ENCODE data around the gene NHLRC2. TPM values are rescaled to one million over a fixed set of nuclear protein-coding genes. Genes with fewer than 3 reads are reported as not detected.
A peak's percentile ranks its signal among the peaks of the same experiment; 100 is the strongest.

NHLRC2 gene, protein sequence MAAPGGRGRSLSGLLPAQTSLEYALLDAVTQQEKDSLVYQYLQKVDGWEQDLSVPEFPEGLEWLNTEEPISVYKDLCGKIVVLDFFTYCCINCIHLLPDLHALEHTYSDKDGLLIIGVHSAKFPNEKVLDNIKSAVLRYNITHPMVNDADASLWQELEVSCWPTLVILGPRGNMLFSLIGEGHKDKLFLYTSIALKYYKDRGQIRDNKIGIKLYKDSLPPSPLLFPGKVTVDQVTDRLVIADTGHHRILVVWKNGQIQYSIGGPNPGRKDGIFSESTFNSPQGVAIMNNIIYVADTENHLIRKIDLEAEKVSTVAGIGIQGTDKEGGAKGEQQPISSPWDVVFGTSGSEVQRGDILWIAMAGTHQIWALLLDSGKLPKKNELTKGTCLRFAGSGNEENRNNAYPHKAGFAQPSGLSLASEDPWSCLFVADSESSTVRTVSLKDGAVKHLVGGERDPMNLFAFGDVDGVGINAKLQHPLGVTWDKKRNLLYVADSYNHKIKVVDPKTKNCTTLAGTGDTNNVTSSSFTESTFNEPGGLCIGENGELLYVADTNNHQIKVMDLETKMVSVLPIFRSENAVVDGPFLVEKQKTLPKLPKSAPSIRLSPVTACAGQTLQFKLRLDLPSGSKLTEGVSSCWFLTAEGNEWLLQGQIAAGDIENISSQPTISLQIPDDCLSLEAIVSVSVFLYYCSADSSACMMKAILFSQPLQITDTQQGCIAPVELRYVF
- total RNA-seq = 40.8 TPM
- 4.5 TPM for polyA plus RNA-seq (ENCODE audit: insufficient read depth, low read depth, low replicate concordance)
- long read RNA-seq, donor 1, full-length matches to known transcripts = 1 of 1 reads
- long read RNA-seq, donor 1, partial matches to known transcripts = 0 of 1 reads
- long read RNA-seq, donor 1, other reads (novel, unspliced or antisense) = 0 of 1 reads
- long read RNA-seq, donor 2, full-length matches to known transcripts = 2 of 2 reads
- long read RNA-seq, donor 2, partial matches to known transcripts = 0 of 2 reads
- long read RNA-seq, donor 2, other reads (novel, unspliced or antisense) = 0 of 2 reads
- long read RNA-seq, donor 3, full-length matches to known transcripts = 3 of 3 reads
- long read RNA-seq, donor 3, partial matches to known transcripts = 0 of 3 reads
- long read RNA-seq, donor 3, other reads (novel, unspliced or antisense) = 0 of 3 reads
- long read RNA-seq, donor 4 = 0 reads
- long read RNA-seq, donor 5, full-length matches to known transcripts = 1 of 1 reads
- long read RNA-seq, donor 5, partial matches to known transcripts = 0 of 1 reads
- long read RNA-seq, donor 5, other reads (novel, unspliced or antisense) = 0 of 1 reads
- long read RNA-seq, donor 6, full-length matches to known transcripts = 2 of 2 reads
- long read RNA-seq, donor 6, partial matches to known transcripts = 0 of 2 reads
- long read RNA-seq, donor 6, other reads (novel, unspliced or antisense) = 0 of 2 reads
- long read RNA-seq, donor 7, full-length matches to known transcripts = 4 of 9 reads
- long read RNA-seq, donor 7, partial matches to known transcripts = 1 of 9 reads
- long read RNA-seq, donor 7, other reads (novel, unspliced or antisense) = 4 of 9 reads
- long read RNA-seq, donor 8, partial matches to known transcripts = 0 of 1 reads
- long read RNA-seq, donor 8, other reads (novel, unspliced or antisense) = 0 of 1 reads
- long read RNA-seq, donor 9 = 0 reads
- long read RNA-seq, donor 10 = 0 reads

DNA sequence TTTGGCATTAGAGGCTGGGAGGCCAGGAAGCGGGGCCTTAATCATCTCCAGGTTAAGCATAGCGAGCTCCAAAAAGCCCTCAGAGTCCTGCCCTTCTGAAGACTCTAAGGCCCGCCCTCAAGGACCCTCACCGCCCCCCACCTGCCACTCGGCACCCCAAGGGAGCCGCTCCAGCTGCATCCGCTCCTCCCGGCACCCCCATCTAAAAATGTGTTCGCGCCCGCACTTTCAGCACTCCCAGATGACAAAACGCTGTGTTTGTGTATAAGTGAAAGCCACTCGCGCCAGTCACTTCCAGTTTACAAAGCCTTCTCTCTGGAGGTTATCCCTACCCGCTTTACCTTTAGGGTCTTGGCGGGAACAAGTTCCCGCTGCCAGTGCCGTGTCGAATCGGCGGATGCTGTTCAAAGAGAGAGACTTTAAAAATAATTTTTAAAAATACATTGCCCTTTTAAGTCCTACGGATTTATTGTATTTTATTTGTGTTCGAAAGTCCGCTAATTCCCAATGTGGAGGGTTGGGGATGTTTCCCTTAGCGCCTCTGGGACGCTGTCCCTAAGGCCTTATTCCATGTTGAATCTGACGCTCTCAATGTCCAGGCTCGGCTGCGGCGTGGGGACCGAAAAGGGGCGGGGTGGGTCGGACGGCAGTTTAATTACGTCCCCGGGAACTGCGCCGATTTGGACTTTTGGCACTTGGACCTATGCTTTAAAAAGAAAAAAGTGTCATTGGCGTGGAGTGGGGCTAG is at the start of gene NHLRC2, which contains the start of gene DCLRE1A:
Gene NHLRC2 (plus strand): TSS at position 649 of the 748 bp plus-strand sequence. CDS start 212 bp downstream, outside the sequence.
Gene DCLRE1A (minus strand): TSS at position 70 of the 748 bp plus-strand sequence. CDS start 900 bp downstream, outside the sequence.
- TF ChIP-seq, protein P1, sequence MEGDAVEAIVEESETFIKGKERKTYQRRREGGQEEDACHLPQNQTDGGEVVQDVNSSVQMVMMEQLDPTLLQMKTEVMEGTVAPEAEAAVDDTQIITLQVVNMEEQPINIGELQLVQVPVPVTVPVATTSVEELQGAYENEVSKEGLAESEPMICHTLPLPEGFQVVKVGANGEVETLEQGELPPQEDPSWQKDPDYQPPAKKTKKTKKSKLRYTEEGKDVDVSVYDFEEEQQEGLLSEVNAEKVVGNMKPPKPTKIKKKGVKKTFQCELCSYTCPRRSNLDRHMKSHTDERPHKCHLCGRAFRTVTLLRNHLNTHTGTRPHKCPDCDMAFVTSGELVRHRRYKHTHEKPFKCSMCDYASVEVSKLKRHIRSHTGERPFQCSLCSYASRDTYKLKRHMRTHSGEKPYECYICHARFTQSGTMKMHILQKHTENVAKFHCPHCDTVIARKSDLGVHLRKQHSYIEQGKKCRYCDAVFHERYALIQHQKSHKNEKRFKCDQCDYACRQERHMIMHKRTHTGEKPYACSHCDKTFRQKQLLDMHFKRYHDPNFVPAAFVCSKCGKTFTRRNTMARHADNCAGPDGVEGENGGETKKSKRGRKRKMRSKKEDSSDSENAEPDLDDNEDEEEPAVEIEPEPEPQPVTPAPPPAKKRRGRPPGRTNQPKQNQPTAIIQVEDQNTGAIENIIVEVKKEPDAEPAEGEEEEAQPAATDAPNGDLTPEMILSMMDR (IDR thresholded peaks at IDR 0.05; ENCODE audit: borderline replicate concordance, extremely low read depth, insufficient read depth) = no peak
- intact Hi-C loops (cut with DNase I) = no loop called here
- FAIRE-seq (no peak), DNase-seq (peak; percentile 83 to 95 (median 88))
- no peaks in the 10 kb centered on the region for H3K9me3 ChIP-seq (ENCODE audit: control insufficient read depth in 2 of 3, insufficient read depth in 1 of 3, low read length in 3 of 3)
- H3K4me1 ChIP-seq (ENCODE audit: control insufficient read depth in 2 of 3, insufficient read depth in 2 of 3, low read depth in 1 of 3, low read length in 3 of 3) = peaks cover 0 to 16% (median 15%) of the 10 kb centered on the region in 3 donors
- peak within 1 kb of the TSS; percentile 88 to 90 for H3K27ac ChIP-seq (ENCODE audit: low read depth in 2 of 2, low read length in 2 of 2)
- peak within 1 kb of the TSS; percentile 63 to 90 (median 89) for H3K9ac ChIP-seq (ENCODE audit: low read length in 3 of 3)
- peaks cover 0 to 6% (median 2%) of the 10 kb centered on the region in 3 donors for H3K36me3 ChIP-seq (ENCODE audit: control insufficient read depth in 2 of 3, insufficient read depth in 3 of 3, low read length in 3 of 3)
- peak within 1 kb of the TSS; percentile 92 to 95 (median 94) for H3K4me3 ChIP-seq (ENCODE audit: low read length in 3 of 3)
- H3K27me3 ChIP-seq (ENCODE audit: control insufficient read depth, insufficient read depth, low read length) = no peaks in the 10 kb centered on the region

DNA sequence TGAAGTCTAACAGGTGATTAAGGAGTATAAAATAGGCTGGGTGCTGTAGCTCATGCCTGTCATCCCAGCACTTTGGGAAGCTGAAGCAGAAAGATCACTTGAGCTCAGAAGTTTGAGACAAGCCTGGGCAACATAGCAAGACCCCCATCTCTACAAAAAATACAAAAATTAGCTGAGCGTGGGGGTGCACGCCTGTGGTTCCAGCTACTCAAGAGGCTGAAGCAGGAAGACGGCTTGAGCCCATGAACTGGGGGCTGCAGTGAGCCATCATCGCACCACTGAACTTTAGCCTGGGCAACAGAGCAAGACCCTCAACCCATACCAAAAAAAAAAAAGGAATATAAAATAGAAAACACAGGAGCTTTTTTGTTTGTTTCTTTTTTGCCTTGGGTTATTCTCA is 48.0 kb upstream of the NHLRC2 start:
- Histone ChIP-seq H3K27me3 (ENCODE audit: control insufficient read depth, insufficient read depth, low read length) (no peaks in the 10 kb centered on the region), H3K4me3 (ENCODE audit: low read length in 3 of 3) (no peak overlapping the region), H3K27ac (ENCODE audit: low read depth in 2 of 2, low read length in 2 of 2) (no peak overlapping the region), H3K36me3 (ENCODE audit: control insufficient read depth in 2 of 3, insufficient read depth in 3 of 3, low read length in 3 of 3) (no peaks in the 10 kb centered on the region), H3K4me1 (ENCODE audit: control insufficient read depth in 2 of 3, insufficient read depth in 2 of 3, low read depth in 1 of 3, low read length in 3 of 3) (no peaks in the 10 kb centered on the region), H3K9ac (ENCODE audit: low read length in 3 of 3) (no peak overlapping the region), H3K9me3 (ENCODE audit: control insufficient read depth in 2 of 3, insufficient read depth in 1 of 3, low read length in 3 of 3) (no peaks in the 10 kb centered on the region)
- DNase-seq = no peak
- TF ChIP-seq, protein P1 (IDR thresholded peaks at IDR 0.05; ENCODE audit: borderline replicate concordance, extremely low read depth, insufficient read depth) = no peak
- FAIRE-seq = no peak
- intact Hi-C loops (cut with DNase I) = no loop called here

All from kidney (tissue), 22 donors.